WTC11 (cell line): ENCODE measurements around the gene ZNF423.

Experiments
- TF ChIP-seq, protein P1 (sequence below): fragments of 200-600 bp; IDR thresholded peaks from 2 replicates; pipeline ENCODE4 v1.8.0; 2022; ENCODE audit warnings: antibody characterized with exemption
- TF ChIP-seq, protein P2 (sequence below): sonication (generic); formaldehyde crosslinking; IDR thresholded peaks from 2 replicates; pipeline ENCODE4 v1.8.1; 2023; ENCODE audit warnings: mild to moderate bottlenecking, missing genetic modification reagents, borderline replicate concordance

DNA sequence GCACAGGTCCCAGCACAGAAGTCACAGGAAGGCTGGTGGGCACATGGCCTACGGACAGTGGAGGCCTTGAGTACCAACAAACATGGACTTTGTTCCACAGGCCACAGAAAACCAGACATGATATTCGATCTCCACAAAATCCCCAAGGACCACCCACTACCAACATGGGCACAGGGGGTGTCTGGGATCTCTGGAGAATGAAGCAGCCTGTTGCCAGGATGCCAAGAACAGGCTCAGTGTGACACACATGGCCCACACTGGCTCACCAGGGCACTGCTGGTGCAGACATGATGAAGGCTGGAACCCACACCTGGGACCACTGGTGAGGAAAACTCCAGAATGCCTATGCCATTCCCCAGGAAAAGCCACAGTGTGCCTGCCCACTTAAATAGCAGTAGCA is 362.1 kb downstream of the ZNF423 start:
- TF ChIP-seq, protein P1, sequence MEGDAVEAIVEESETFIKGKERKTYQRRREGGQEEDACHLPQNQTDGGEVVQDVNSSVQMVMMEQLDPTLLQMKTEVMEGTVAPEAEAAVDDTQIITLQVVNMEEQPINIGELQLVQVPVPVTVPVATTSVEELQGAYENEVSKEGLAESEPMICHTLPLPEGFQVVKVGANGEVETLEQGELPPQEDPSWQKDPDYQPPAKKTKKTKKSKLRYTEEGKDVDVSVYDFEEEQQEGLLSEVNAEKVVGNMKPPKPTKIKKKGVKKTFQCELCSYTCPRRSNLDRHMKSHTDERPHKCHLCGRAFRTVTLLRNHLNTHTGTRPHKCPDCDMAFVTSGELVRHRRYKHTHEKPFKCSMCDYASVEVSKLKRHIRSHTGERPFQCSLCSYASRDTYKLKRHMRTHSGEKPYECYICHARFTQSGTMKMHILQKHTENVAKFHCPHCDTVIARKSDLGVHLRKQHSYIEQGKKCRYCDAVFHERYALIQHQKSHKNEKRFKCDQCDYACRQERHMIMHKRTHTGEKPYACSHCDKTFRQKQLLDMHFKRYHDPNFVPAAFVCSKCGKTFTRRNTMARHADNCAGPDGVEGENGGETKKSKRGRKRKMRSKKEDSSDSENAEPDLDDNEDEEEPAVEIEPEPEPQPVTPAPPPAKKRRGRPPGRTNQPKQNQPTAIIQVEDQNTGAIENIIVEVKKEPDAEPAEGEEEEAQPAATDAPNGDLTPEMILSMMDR = no peak
- TF ChIP-seq, protein P2, sequence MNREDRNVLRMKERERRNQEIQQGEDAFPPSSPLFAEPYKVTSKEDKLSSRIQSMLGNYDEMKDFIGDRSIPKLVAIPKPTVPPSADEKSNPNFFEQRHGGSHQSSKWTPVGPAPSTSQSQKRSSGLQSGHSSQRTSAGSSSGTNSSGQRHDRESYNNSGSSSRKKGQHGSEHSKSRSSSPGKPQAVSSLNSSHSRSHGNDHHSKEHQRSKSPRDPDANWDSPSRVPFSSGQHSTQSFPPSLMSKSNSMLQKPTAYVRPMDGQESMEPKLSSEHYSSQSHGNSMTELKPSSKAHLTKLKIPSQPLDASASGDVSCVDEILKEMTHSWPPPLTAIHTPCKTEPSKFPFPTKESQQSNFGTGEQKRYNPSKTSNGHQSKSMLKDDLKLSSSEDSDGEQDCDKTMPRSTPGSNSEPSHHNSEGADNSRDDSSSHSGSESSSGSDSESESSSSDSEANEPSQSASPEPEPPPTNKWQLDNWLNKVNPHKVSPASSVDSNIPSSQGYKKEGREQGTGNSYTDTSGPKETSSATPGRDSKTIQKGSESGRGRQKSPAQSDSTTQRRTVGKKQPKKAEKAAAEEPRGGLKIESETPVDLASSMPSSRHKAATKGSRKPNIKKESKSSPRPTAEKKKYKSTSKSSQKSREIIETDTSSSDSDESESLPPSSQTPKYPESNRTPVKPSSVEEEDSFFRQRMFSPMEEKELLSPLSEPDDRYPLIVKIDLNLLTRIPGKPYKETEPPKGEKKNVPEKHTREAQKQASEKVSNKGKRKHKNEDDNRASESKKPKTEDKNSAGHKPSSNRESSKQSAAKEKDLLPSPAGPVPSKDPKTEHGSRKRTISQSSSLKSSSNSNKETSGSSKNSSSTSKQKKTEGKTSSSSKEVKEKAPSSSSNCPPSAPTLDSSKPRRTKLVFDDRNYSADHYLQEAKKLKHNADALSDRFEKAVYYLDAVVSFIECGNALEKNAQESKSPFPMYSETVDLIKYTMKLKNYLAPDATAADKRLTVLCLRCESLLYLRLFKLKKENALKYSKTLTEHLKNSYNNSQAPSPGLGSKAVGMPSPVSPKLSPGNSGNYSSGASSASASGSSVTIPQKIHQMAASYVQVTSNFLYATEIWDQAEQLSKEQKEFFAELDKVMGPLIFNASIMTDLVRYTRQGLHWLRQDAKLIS (CRISPR knock-in tag) = no peak
